ENCODE results near the gene KLHL29.
A peak's percentile ranks its signal among the peaks of the same experiment; 100 is the strongest.

KLHL29 gene

GRCh38 chr2:23361152-23361551 is 23.8 kb upstream of the KLHL29 start:
- Histone ChIP-seq H2BK120ac (ENCODE audit: insufficient read depth, low read length, poor library complexity) (no peak overlapping the region), H2AFZ (ENCODE audit: insufficient read depth, low read length, poor library complexity) (no peak overlapping the region), H3K14ac (ENCODE audit: low read length) (no peak overlapping the region), H2BK12ac (ENCODE audit: low read length) (no peak overlapping the region), H3K36me3 (ENCODE audit: control insufficient read depth in 1 of 2, insufficient read depth in 2 of 2, low read length in 2 of 2) (no peaks in the 10 kb centered on the region), H3K27me3 (ENCODE audit: insufficient read depth, low read length) (no peaks in the 10 kb centered on the region), H3K18ac (ENCODE audit: low read length) (no peak overlapping the region), H3K4me2 (ENCODE audit: low read length) (no peak overlapping the region), H2BK5ac (ENCODE audit: low read depth, low read length, poor library complexity) (no peak overlapping the region), H3K4ac (ENCODE audit: low read depth, low read length) (no peak overlapping the region), H3K4me1 (ENCODE audit: control insufficient read depth in 1 of 2, insufficient read depth in 2 of 2, low read length in 2 of 2) (peaks cover 5 to 8% of the 10 kb centered on the region in 2 experiments), H4K91ac (ENCODE audit: low read depth, low read length) (no peak overlapping the region), H2AK5ac (ENCODE audit: low read length) (no peak overlapping the region), H3K4me3 (ENCODE audit: low read depth, low read length) (no peak overlapping the region), H3K79me2 (ENCODE audit: control insufficient read depth, insufficient read depth, low read length, poor library complexity) (no peaks in the 10 kb centered on the region), H3K27ac (ENCODE audit: low read depth, low read length) (no peak overlapping the region), H4K12ac (ENCODE audit: low read depth, low read length) (no peak overlapping the region), H4K8ac (ENCODE audit: low read depth, low read length) (no peak overlapping the region), H3K23ac (ENCODE audit: low read length) (no peak overlapping the region), H3K9me3 (ENCODE audit: insufficient read depth, low read depth, low read length) (no peaks in the 10 kb centered on the region), H3K79me1 (ENCODE audit: low read length) (peaks cover 3% of the 10 kb centered on the region), H3K9ac (ENCODE audit: low read length) (no peak overlapping the region)
- WGBS (ENCODE audit: extremely low coverage, insufficient coverage, insufficient read length), result no CpG with 5 or more reads among the region's 3 CpGs
- no peak for DNase-seq

DNA sequence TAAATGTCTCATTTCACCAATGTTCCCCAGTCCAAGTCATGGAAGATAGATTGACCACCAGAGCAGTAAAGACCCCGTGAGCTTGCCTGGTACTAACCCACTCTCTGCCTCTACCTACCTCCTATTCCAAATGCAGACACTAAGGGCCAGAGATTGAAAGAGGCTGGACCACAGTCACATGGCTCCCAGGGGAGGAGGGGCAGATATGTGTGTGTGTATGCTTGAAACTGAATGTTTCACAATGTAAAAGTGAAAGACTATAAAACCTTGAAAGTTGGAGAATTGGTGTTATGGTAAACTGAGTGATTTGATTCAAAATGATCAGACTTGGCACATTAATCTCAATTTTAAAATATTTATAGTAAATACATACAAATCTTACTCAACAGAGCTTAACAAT is 21.7 kb upstream of the KLHL29 start:
- WGBS (ENCODE audit: extremely low coverage, insufficient coverage, insufficient read length), result no CpG with 5 or more reads among the region's 1 CpG

DNA sequence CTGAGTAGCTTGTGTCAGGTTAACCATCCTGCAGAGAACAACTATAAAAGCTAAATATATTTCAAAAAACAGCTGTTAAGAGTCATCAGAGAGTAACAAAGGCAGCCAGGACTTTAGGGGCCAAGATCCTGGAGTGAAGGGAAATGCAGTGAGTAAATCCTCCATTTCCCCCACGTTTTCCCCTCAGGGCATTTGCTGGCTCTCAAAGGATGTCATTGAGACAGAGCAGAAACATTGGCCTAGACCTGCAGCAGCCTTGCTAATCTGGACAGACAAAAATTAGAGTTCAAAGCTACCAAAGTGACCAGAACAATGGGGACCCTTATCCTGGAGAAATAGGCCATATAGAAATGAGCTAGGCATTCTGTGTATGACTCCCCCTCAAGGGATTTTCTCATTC is 21.1 kb upstream of the KLHL29 start:
- no CpG with 5 or more reads among the region's 1 CpG for WGBS (ENCODE audit: extremely low coverage, insufficient coverage, insufficient read length)
- peaks cover 3% of the 10 kb centered on the region for H3K79me1 ChIP-seq (ENCODE audit: low read length)
- no peak overlapping the region for H4K91ac ChIP-seq (ENCODE audit: low read depth, low read length)
- no peak overlapping the region for H3K18ac ChIP-seq (ENCODE audit: low read length)
- peaks cover 5 to 8% of the 10 kb centered on the region in 2 experiments for H3K4me1 ChIP-seq (ENCODE audit: control insufficient read depth in 1 of 2, insufficient read depth in 2 of 2, low read length in 2 of 2)
- no peak overlapping the region for H3K9ac ChIP-seq (ENCODE audit: low read length)
- H4K8ac ChIP-seq (ENCODE audit: low read depth, low read length), result no peak overlapping the region
- H4K12ac ChIP-seq (ENCODE audit: low read depth, low read length), result no peak overlapping the region
- H2BK120ac ChIP-seq (ENCODE audit: insufficient read depth, low read length, poor library complexity), result no peak overlapping the region
- H2BK5ac ChIP-seq (ENCODE audit: low read depth, low read length, poor library complexity), result no peak overlapping the region
- peak overlapping the region; percentile 30 for H3K27ac ChIP-seq (ENCODE audit: low read depth, low read length)
- H3K9me3 ChIP-seq (ENCODE audit: insufficient read depth, low read depth, low read length), result no peaks in the 10 kb centered on the region
- no peak overlapping the region for H3K4ac ChIP-seq (ENCODE audit: low read depth, low read length)
- no peaks in the 10 kb centered on the region for H3K79me2 ChIP-seq (ENCODE audit: control insufficient read depth, insufficient read depth, low read length, poor library complexity)
- no peaks in the 10 kb centered on the region for H3K27me3 ChIP-seq (ENCODE audit: insufficient read depth, low read length)
- H2BK12ac ChIP-seq (ENCODE audit: low read length), result no peak overlapping the region
- no peaks in the 10 kb centered on the region for H3K36me3 ChIP-seq (ENCODE audit: control insufficient read depth in 1 of 2, insufficient read depth in 2 of 2, low read length in 2 of 2)
- no peak overlapping the region for H2AFZ ChIP-seq (ENCODE audit: insufficient read depth, low read length, poor library complexity)
- no peak overlapping the region for H2AK5ac ChIP-seq (ENCODE audit: low read length)
- no peak overlapping the region for H3K23ac ChIP-seq (ENCODE audit: low read length)
- no peak overlapping the region for H3K4me2 ChIP-seq (ENCODE audit: low read length)
- peak in 1 of 2 donors; percentile 25 for DNase-seq
- H3K4me3 ChIP-seq (ENCODE audit: low read depth, low read length), result no peak overlapping the region
- H3K14ac ChIP-seq (ENCODE audit: low read length), result no peak overlapping the region

More for the DNA sequence above, 21.7 kb upstream of the KLHL29 start:
- Histone ChIP-seq H2AK5ac (ENCODE audit: low read length) (no peak overlapping the region), H3K36me3 (ENCODE audit: control insufficient read depth in 1 of 2, insufficient read depth in 2 of 2, low read length in 2 of 2) (no peaks in the 10 kb centered on the region), H3K27ac (ENCODE audit: low read depth, low read length) (peak overlapping the region; percentile 13), H3K27me3 (ENCODE audit: insufficient read depth, low read length) (no peaks in the 10 kb centered on the region), H4K8ac (ENCODE audit: low read depth, low read length) (no peak overlapping the region), H3K4me3 (ENCODE audit: low read depth, low read length) (no peak overlapping the region), H2BK5ac (ENCODE audit: low read depth, low read length, poor library complexity) (no peak overlapping the region), H3K4me2 (ENCODE audit: low read length) (no peak overlapping the region), H4K12ac (ENCODE audit: low read depth, low read length) (no peak overlapping the region), H3K79me1 (ENCODE audit: low read length) (peaks cover 3% of the 10 kb centered on the region), H3K9me3 (ENCODE audit: insufficient read depth, low read depth, low read length) (no peaks in the 10 kb centered on the region), H4K91ac (ENCODE audit: low read depth, low read length) (peak overlapping the region; percentile 20), H3K23ac (ENCODE audit: low read length) (no peak overlapping the region), H3K79me2 (ENCODE audit: control insufficient read depth, insufficient read depth, low read length, poor library complexity) (no peaks in the 10 kb centered on the region), H3K9ac (ENCODE audit: low read length) (no peak overlapping the region), H3K4me1 (ENCODE audit: control insufficient read depth in 1 of 2, insufficient read depth in 2 of 2, low read length in 2 of 2) (peaks cover 5 to 8% of the 10 kb centered on the region in 2 experiments), H2BK12ac (ENCODE audit: low read length) (peak overlapping the region; percentile 21), H2AFZ (ENCODE audit: insufficient read depth, low read length, poor library complexity) (no peak overlapping the region), H2BK120ac (ENCODE audit: insufficient read depth, low read length, poor library complexity) (peak overlapping the region; percentile 29), H3K4ac (ENCODE audit: low read depth, low read length) (no peak overlapping the region), H3K14ac (ENCODE audit: low read length) (no peak overlapping the region), H3K18ac (ENCODE audit: low read length) (no peak overlapping the region)
- DNase-seq, result no peak

DNA sequence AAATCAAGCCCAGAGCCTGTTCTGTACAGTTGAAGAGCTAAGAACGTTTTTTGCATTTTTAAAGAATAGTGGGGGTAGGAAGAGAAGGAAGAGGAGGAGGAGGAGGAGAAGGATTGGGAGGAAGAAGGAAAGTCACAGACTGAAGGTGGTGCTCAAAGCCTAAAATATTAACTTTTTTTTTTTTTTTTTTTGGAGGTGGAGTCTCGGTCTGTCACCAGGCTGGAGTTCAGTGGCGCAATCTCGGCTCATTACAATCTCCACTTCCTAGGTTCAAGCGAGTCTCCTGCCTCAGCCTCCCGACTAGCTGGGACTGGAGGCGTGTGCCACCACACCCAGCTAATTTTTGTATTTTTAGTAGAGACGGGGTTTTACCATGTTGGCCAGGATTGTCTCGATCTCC is 18.3 kb upstream of the KLHL29 start:
- H2BK5ac ChIP-seq (ENCODE audit: low read depth, low read length, poor library complexity), result no peak overlapping the region
- H4K8ac ChIP-seq (ENCODE audit: low read depth, low read length), result no peak overlapping the region

More for the DNA sequence above, 18.3 kb upstream of the KLHL29 start:
- Histone ChIP-seq H3K4me2 (ENCODE audit: low read length) (no peak overlapping the region), H4K12ac (ENCODE audit: low read depth, low read length) (no peak overlapping the region), H3K4me1 (ENCODE audit: control insufficient read depth in 1 of 2, insufficient read depth in 2 of 2, low read length in 2 of 2) (peaks cover 5 to 8% of the 10 kb centered on the region in 2 experiments), H3K27me3 (ENCODE audit: insufficient read depth, low read length) (no peaks in the 10 kb centered on the region), H2AFZ (ENCODE audit: insufficient read depth, low read length, poor library complexity) (no peak overlapping the region), H2BK12ac (ENCODE audit: low read length) (peak overlapping the region; percentile 80), H3K27ac (ENCODE audit: low read depth, low read length) (no peak overlapping the region), H3K14ac (ENCODE audit: low read length) (no peak overlapping the region), H2BK120ac (ENCODE audit: insufficient read depth, low read length, poor library complexity) (no peak overlapping the region), H4K91ac (ENCODE audit: low read depth, low read length) (no peak overlapping the region), H3K4me3 (ENCODE audit: low read depth, low read length) (no peak overlapping the region), H3K18ac (ENCODE audit: low read length) (no peak overlapping the region), H3K9ac (ENCODE audit: low read length) (no peak overlapping the region), H3K36me3 (ENCODE audit: control insufficient read depth in 1 of 2, insufficient read depth in 2 of 2, low read length in 2 of 2) (no peaks in the 10 kb centered on the region), H3K23ac (ENCODE audit: low read length) (no peak overlapping the region), H3K79me1 (ENCODE audit: low read length) (peaks cover 3% of the 10 kb centered on the region), H3K9me3 (ENCODE audit: insufficient read depth, low read depth, low read length) (no peaks in the 10 kb centered on the region), H3K4ac (ENCODE audit: low read depth, low read length) (no peak overlapping the region), H3K79me2 (ENCODE audit: control insufficient read depth, insufficient read depth, low read length, poor library complexity) (no peaks in the 10 kb centered on the region), H2AK5ac (ENCODE audit: low read length) (no peak overlapping the region)
- peak; percentile 56 to 65 for DNase-seq
- 100% methylated on average over 1 of the region's 9 CpGs for WGBS (ENCODE audit: extremely low coverage, insufficient coverage, insufficient read length)
